ENCODE results near the gene CCSER2.

Gene CCSER2

GRCh38 chr10:84428711-84429110, 100.3 kb downstream of the CCSER2 start:
- Histone ChIP-seq H3K9me3 (ENCODE audit: control insufficient read depth, low read length) (no peaks in the 10 kb centered on the region), H3K4me2 (ENCODE audit: low read length, poor library complexity, severe bottlenecking) (no peak overlapping the region), H3K14ac (ENCODE audit: low read length in 2 of 2) (no peak overlapping the region), H3K4me1 (ENCODE audit: control insufficient read depth, insufficient read depth, low read depth, low read length) (peaks cover 5% of the 10 kb centered on the region), H4K91ac (ENCODE audit: low read length) (no peak overlapping the region), H2BK12ac (ENCODE audit: low read length in 2 of 2) (no peak overlapping the region), H3K23ac (ENCODE audit: low read length in 2 of 2) (no peak overlapping the region), H3K27ac (ENCODE audit: low read length, poor library complexity, severe bottlenecking) (no peak overlapping the region), H3K36me3 (ENCODE audit: control insufficient read depth in 1 of 2, insufficient read depth in 2 of 2, low read depth in 1 of 2, low read length in 2 of 2) (peaks cover 0 to 21% of the 10 kb centered on the region in 2 experiments), H4K8ac (ENCODE audit: low read length) (no peak overlapping the region), H3K9ac (ENCODE audit: low read length) (no peak overlapping the region), H3K27me3 (ENCODE audit: control insufficient read depth in 1 of 2, insufficient read depth in 1 of 2, low read length in 2 of 2) (no peaks in the 10 kb centered on the region), H3K18ac (ENCODE audit: low read depth in 1 of 2, low read length in 2 of 2) (no peak overlapping the region), H2BK120ac (ENCODE audit: low read depth, low read length) (no peak overlapping the region), H2BK5ac (ENCODE audit: low read depth, low read length, poor library complexity, severe bottlenecking) (no peak overlapping the region), H2BK15ac (ENCODE audit: low read depth, poor library complexity, severe bottlenecking) (no peak overlapping the region), H3K4ac (ENCODE audit: low read depth in 1 of 2, low read length in 2 of 2) (no peak overlapping the region), H3K79me1 (replicated peaks; ENCODE audit: low read length, poor library complexity, severe bottlenecking) (peaks cover 21% of the 10 kb centered on the region), H2AK5ac (ENCODE audit: low read length, severe bottlenecking) (no peak overlapping the region), H2AFZ (ENCODE audit: low read depth, low read length) (no peak overlapping the region), H3K4me3 (ENCODE audit: insufficient read depth in 1 of 2, low read depth in 1 of 2, low read length in 2 of 2) (no peak overlapping the region)
- DNase-seq: no peak
- WGBS: 100% methylated on average over 1 of the region's 2 CpGs

- Histone ChIP-seq H3K4me3 (ENCODE audit: insufficient read depth in 1 of 2, low read depth in 1 of 2, low read length in 2 of 2) (no peak overlapping the region), H3K4ac (ENCODE audit: low read depth in 1 of 2, low read length in 2 of 2) (no peak overlapping the region), H2AFZ (ENCODE audit: low read depth, low read length) (no peak overlapping the region), H3K79me1 (replicated peaks; ENCODE audit: low read length, poor library complexity, severe bottlenecking) (peaks cover 22% of the 10 kb centered on the region), H3K9me3 (ENCODE audit: control insufficient read depth, low read length) (no peaks in the 10 kb centered on the region), H3K18ac (ENCODE audit: low read depth in 1 of 2, low read length in 2 of 2) (no peak overlapping the region), H2BK12ac (ENCODE audit: low read length in 2 of 2) (no peak overlapping the region), H3K4me2 (ENCODE audit: low read length, poor library complexity, severe bottlenecking) (no peak overlapping the region), H3K14ac (ENCODE audit: low read length in 2 of 2) (no peak overlapping the region), H2AK5ac (ENCODE audit: low read length, severe bottlenecking) (no peak overlapping the region), H3K9ac (ENCODE audit: low read length) (no peak overlapping the region), H2BK120ac (ENCODE audit: low read depth, low read length) (no peak overlapping the region), H3K27me3 (ENCODE audit: control insufficient read depth in 1 of 2, insufficient read depth in 1 of 2, low read length in 2 of 2) (no peaks in the 10 kb centered on the region), H3K23ac (ENCODE audit: low read length in 2 of 2) (no peak overlapping the region), H3K27ac (ENCODE audit: low read length, poor library complexity, severe bottlenecking) (no peak overlapping the region), H4K8ac (ENCODE audit: low read length) (no peak overlapping the region), H3K36me3 (ENCODE audit: control insufficient read depth in 1 of 2, insufficient read depth in 2 of 2, low read depth in 1 of 2, low read length in 2 of 2) (peaks cover 0 to 21% of the 10 kb centered on the region in 2 experiments), H3K4me1 (ENCODE audit: control insufficient read depth, insufficient read depth, low read depth, low read length) (peaks cover 5% of the 10 kb centered on the region), H4K91ac (ENCODE audit: low read length) (no peak overlapping the region), H2BK5ac (ENCODE audit: low read depth, low read length, poor library complexity, severe bottlenecking) (no peak overlapping the region), H2BK15ac (ENCODE audit: low read depth, poor library complexity, severe bottlenecking) (no peak overlapping the region)
- DNase-seq: peak; percentile 50
- WGBS: 69% methylated on average over 2 of the region's 2 CpGs
Observed at GRCh38 chr10:84429926-84430520, 101.6 kb downstream of the CCSER2 start.

- Histone ChIP-seq H3K14ac (ENCODE audit: low read length in 2 of 2) (no peak overlapping the region), H2BK120ac (ENCODE audit: low read depth, low read length) (no peak overlapping the region), H4K91ac (ENCODE audit: low read length) (no peak overlapping the region), H3K27me3 (ENCODE audit: control insufficient read depth in 1 of 2, insufficient read depth in 1 of 2, low read length in 2 of 2) (no peaks in the 10 kb centered on the region), H3K27ac (ENCODE audit: low read length, poor library complexity, severe bottlenecking) (no peak overlapping the region), H2BK12ac (ENCODE audit: low read length in 2 of 2) (no peak overlapping the region), H2BK15ac (ENCODE audit: low read depth, poor library complexity, severe bottlenecking) (no peak overlapping the region), H2AFZ (ENCODE audit: low read depth, low read length) (no peak overlapping the region), H3K4me2 (ENCODE audit: low read length, poor library complexity, severe bottlenecking) (no peak overlapping the region), H3K4ac (ENCODE audit: low read depth in 1 of 2, low read length in 2 of 2) (no peak overlapping the region), H3K4me3 (ENCODE audit: insufficient read depth in 1 of 2, low read depth in 1 of 2, low read length in 2 of 2) (no peak overlapping the region), H2AK5ac (ENCODE audit: low read length, severe bottlenecking) (no peak overlapping the region), H4K8ac (ENCODE audit: low read length) (no peak overlapping the region), H2BK5ac (ENCODE audit: low read depth, low read length, poor library complexity, severe bottlenecking) (no peak overlapping the region), H3K9me3 (ENCODE audit: control insufficient read depth, low read length) (no peaks in the 10 kb centered on the region), H3K79me1 (replicated peaks; ENCODE audit: low read length, poor library complexity, severe bottlenecking) (peaks cover 23% of the 10 kb centered on the region), H3K4me1 (ENCODE audit: control insufficient read depth, insufficient read depth, low read depth, low read length) (peaks cover 3% of the 10 kb centered on the region), H3K36me3 (ENCODE audit: control insufficient read depth in 1 of 2, insufficient read depth in 2 of 2, low read depth in 1 of 2, low read length in 2 of 2) (peaks cover 0 to 9% of the 10 kb centered on the region in 2 experiments), H3K18ac (ENCODE audit: low read depth in 1 of 2, low read length in 2 of 2) (no peak overlapping the region), H3K23ac (ENCODE audit: low read length in 2 of 2) (no peak overlapping the region), H3K9ac (ENCODE audit: low read length) (no peak overlapping the region)
- DNase-seq: no peak
- WGBS: 95% methylated on average over 3 of the region's 5 CpGs
Observed at GRCh38 chr10:84432891-84433290, 104.5 kb downstream of the CCSER2 start.

GRCh38 chr10:84440781-84441180, 112.4 kb downstream of the CCSER2 start:
- Histone ChIP-seq H3K4me1 (ENCODE audit: control insufficient read depth, insufficient read depth, low read depth, low read length) (no peaks in the 10 kb centered on the region), H2BK15ac (ENCODE audit: low read depth, poor library complexity, severe bottlenecking) (no peak overlapping the region), H3K18ac (ENCODE audit: low read depth in 1 of 2, low read length in 2 of 2) (no peak overlapping the region), H3K4ac (ENCODE audit: low read depth in 1 of 2, low read length in 2 of 2) (no peak overlapping the region), H3K27ac (ENCODE audit: low read length, poor library complexity, severe bottlenecking) (no peak overlapping the region), H2BK5ac (ENCODE audit: low read depth, low read length, poor library complexity, severe bottlenecking) (no peak overlapping the region), H3K79me1 (replicated peaks; ENCODE audit: low read length, poor library complexity, severe bottlenecking) (peaks cover 5% of the 10 kb centered on the region), H3K4me2 (ENCODE audit: low read length, poor library complexity, severe bottlenecking) (no peak overlapping the region), H4K8ac (ENCODE audit: low read length) (no peak overlapping the region), H2AK5ac (ENCODE audit: low read length, severe bottlenecking) (no peak overlapping the region), H3K9ac (ENCODE audit: low read length) (no peak overlapping the region), H2BK12ac (ENCODE audit: low read length in 2 of 2) (no peak overlapping the region), H4K91ac (ENCODE audit: low read length) (no peak overlapping the region), H3K27me3 (ENCODE audit: control insufficient read depth in 1 of 2, insufficient read depth in 1 of 2, low read length in 2 of 2) (no peaks in the 10 kb centered on the region), H2AFZ (ENCODE audit: low read depth, low read length) (no peak overlapping the region), H3K14ac (ENCODE audit: low read length in 2 of 2) (no peak overlapping the region), H3K23ac (ENCODE audit: low read length in 2 of 2) (no peak overlapping the region), H3K9me3 (ENCODE audit: control insufficient read depth, low read length) (peaks cover 8% of the 10 kb centered on the region), H3K36me3 (ENCODE audit: control insufficient read depth in 1 of 2, insufficient read depth in 2 of 2, low read depth in 1 of 2, low read length in 2 of 2) (peaks cover 0 to 48% of the 10 kb centered on the region in 2 experiments), H2BK120ac (ENCODE audit: low read depth, low read length) (no peak overlapping the region), H3K4me3 (ENCODE audit: insufficient read depth in 1 of 2, low read depth in 1 of 2, low read length in 2 of 2) (no peak overlapping the region)
- 100% methylated on average over 2 of the region's 2 CpGs for WGBS
- DNase-seq: no peak
